Neutrophil (primary cell): ENCODE measurements around the gene RASL11A.

ENCODE experiments used
- H3K27ac ChIP-seq: fragments of 200-600 bp; sonication (generic); 2 replicates; pipeline ENCODE4 v1.5.1; 2016; ENCODE audit warnings: mild to moderate bottlenecking, moderate library complexity
- H3K27me3 ChIP-seq: fragments of 200-600 bp; sonication (generic); 2 replicates; pipeline ENCODE4 v1.6.0; 2016; ENCODE audit warnings: mild to moderate bottlenecking
- H3K36me3 ChIP-seq: fragments of 200-600 bp; sonication (generic); 2 replicates; pipeline ENCODE4 v1.5.1; 2017
- H3K4me1 ChIP-seq, 2 experiments: fragments of 200-600 bp in 1 of 2; sonication (generic) in 1 of 2; 1 replicate in 1 of 2; 2 replicates in 1 of 2; pipeline versions ENCODE4 v1.5.1 to v1.6.1; 2013 to 2016; ENCODE audit warnings: low read depth in 1 of 2, low read length in 1 of 2, mild to moderate bottlenecking in 1 of 2, moderate library complexity in 1 of 2; ENCODE audit not compliant: control insufficient read depth in 1 of 2, insufficient read depth in 1 of 2
- H3K4me3 ChIP-seq, 2 experiments: fragments of 200-600 bp in 1 of 2; sonication (generic) in 1 of 2; 1 replicate in 1 of 2; 2 replicates in 1 of 2; pipeline ENCODE4 v1.5.1; 2013 to 2016; ENCODE audit warnings: low read depth in 1 of 2, low read length in 1 of 2, mild to moderate bottlenecking in 1 of 2, moderate library complexity in 1 of 2
- H3K9me3 ChIP-seq: fragments of 200-600 bp; sonication (generic); 2 replicates; pipeline ENCODE4 v1.5.1; 2016
- TF ChIP-seq, protein P1 (sequence below): fragments of 200-600 bp; sonication (generic); IDR thresholded peaks from 2 replicates; pipeline ENCODE4 v1.5.1; 2016; ENCODE audit warnings: antibody characterized with exemption

Gene RASL11A

DNA sequence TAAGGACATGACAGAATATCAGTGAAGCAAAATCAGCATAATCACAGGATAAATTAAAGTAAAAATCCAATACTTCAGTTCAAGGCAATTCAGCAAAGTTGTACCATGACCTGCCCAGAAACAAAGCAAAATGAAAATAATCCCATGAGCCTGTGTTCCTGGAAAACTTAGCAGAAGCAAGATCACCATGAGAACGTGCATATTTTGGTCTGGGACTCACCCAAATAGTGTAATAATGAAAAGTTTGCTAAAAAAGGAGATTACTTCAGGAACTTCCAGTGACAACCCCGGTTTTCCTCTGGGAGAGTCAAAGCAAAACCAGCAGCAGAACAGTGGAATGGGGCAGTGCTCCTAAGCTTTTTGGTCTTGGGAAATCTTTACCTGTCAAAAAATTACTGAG, 34.2 kb upstream of the RASL11A start:
- no peaks in the 10 kb centered on the region for H3K36me3 ChIP-seq
- TF ChIP-seq, protein P1, sequence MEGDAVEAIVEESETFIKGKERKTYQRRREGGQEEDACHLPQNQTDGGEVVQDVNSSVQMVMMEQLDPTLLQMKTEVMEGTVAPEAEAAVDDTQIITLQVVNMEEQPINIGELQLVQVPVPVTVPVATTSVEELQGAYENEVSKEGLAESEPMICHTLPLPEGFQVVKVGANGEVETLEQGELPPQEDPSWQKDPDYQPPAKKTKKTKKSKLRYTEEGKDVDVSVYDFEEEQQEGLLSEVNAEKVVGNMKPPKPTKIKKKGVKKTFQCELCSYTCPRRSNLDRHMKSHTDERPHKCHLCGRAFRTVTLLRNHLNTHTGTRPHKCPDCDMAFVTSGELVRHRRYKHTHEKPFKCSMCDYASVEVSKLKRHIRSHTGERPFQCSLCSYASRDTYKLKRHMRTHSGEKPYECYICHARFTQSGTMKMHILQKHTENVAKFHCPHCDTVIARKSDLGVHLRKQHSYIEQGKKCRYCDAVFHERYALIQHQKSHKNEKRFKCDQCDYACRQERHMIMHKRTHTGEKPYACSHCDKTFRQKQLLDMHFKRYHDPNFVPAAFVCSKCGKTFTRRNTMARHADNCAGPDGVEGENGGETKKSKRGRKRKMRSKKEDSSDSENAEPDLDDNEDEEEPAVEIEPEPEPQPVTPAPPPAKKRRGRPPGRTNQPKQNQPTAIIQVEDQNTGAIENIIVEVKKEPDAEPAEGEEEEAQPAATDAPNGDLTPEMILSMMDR, result no peak
- H3K27me3 ChIP-seq, result no peaks in the 10 kb centered on the region
- no peaks in the 10 kb centered on the region for H3K4me1 ChIP-seq
- no peaks in the 10 kb centered on the region for H3K9me3 ChIP-seq
- no peak overlapping the region for H3K4me3 ChIP-seq
- H3K27ac ChIP-seq, result no peak overlapping the region

DNA sequence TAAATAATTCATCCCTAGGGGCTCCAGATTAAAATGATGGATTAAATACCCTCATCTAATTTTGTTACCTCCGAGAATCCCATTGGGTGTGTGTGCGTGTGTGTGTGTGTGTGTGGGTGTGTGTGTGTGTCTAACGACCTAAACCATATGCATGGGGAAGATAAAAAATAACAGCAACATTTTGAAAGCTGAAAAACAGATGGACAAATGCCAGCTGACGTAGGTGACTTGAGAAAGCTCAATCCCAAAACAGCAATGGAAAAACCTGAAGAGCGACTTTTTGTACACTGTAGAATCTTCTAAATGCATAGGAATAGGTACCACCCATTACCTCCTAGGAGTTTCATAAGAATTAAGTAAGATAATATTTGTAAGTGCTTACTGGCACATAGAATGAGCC, 27.9 kb upstream of the RASL11A start:
- Histone ChIP-seq H3K27me3 (no peaks in the 10 kb centered on the region), H3K36me3 (no peaks in the 10 kb centered on the region), H3K9me3 (no peaks in the 10 kb centered on the region), H3K4me3 (no peak overlapping the region), H3K27ac (no peak overlapping the region), H3K4me1 (no peaks in the 10 kb centered on the region)
- TF ChIP-seq, protein P1, result no peak

DNA sequence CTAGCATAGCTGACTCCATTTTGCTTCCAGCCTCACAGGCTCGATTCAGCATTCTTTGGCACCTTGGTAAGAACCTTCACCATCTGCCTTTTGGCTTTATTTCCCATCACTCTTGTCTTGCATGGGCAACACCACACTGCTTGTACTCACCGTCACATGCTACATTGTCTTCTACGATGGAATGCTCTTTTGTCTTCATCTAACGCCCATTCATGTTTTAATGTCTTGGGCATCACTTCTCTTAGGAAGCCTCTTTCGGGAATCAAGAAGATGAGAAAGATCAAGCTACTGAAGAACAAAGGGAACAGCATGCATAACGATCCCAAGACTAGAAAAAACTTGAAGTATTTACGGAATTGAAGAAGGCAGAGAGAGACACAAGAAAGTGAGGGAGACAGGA, 25.0 kb upstream of the RASL11A start:
- no peaks in the 10 kb centered on the region for H3K27me3 ChIP-seq
- H3K9me3 ChIP-seq, result no peaks in the 10 kb centered on the region
- TF ChIP-seq, protein P1, result no peak
- H3K4me1 ChIP-seq, result peaks cover 3 to 5% of the 10 kb centered on the region in 2 experiments
- H3K4me3 ChIP-seq, result no peak overlapping the region
- H3K36me3 ChIP-seq, result no peaks in the 10 kb centered on the region
- no peak overlapping the region for H3K27ac ChIP-seq

DNA sequence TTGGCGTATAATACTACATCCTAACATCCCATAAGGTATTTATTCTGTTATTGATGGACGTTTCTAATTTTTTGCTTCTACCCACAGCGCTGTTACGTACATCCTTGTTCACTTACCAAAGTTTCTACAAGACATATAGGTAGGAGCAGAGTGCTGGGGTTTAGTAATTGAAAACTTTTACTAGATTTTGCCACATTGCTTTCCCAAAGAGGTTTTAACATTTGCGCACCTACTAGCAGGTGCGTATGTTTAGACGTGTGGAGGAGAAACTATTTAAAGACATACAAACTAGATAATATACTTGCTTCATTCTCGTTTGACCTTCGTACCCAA, 19.8 kb upstream of the RASL11A start:
- H3K4me3 ChIP-seq, result peak overlapping the region; percentile 92 to 98
- peak overlapping the region; percentile 99 for H3K27ac ChIP-seq

DNA sequence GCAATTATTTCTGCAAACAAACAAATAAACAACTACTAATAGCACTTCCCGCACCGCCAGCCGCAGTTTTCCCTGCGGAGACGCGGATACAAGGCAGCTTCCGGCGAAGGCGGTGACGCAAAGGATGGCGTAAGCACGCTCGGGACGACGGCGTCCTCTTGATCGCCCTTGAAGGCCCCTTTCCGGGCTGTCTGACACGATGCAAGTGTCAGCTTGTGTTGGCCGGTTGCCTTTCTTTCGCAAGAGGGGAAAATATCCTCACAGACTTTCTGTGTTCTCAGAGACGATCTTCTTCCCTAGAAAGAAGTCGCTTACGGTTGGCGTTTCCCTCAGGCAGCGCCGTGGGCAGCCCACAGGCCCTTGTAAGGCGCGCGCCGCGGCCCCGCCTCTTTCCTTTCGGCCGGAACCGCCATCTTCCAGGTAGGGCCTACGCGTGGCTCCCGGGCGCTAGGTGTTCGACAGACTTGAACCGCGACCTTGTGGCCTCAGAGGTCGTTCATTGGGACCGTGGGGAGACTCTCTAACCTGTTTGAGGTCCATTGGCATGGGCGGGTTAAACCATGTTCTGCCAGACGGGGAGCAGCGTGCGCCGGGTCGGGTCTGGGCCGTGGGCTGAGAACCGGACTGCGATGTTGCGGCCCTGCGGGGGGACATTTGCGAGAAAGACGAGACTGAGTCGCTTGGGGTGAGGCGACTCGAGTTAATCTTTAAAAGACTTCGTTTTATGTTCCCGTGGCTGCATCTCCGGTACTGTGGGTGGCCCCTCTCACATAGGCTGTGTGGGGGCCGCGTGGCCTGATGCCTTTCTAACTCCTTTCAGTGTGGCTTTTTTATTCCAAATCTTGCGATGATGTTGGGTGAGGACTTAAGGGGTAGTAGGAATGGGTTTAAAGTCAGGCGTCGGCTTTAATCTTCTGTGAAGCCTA, 19.2 kb upstream of the RASL11A start, which contains the start of gene RPL21:
RPL21 (plus strand) TSS at position 393 of the 926 bp plus-strand sequence. CDS start 2,219 bp downstream, outside the sequence.
- no peaks in the 10 kb centered on the region for H3K27me3 ChIP-seq
- peak within 1 kb of the TSS; percentile 99 for H3K27ac ChIP-seq
- H3K36me3 ChIP-seq, result peaks cover 27% of the 10 kb centered on the region
- peak within 1 kb of the TSS; percentile 92 to 98 for H3K4me3 ChIP-seq
- H3K9me3 ChIP-seq, result no peaks in the 10 kb centered on the region
- peaks cover 22 to 28% of the 10 kb centered on the region in 2 experiments for H3K4me1 ChIP-seq
- TF ChIP-seq, protein P1, result no peak

More for the DNA sequence above, 19.8 kb upstream of the RASL11A start:
- Histone ChIP-seq H3K36me3 (peaks cover 21% of the 10 kb centered on the region), H3K4me1 (peaks cover 22 to 28% of the 10 kb centered on the region in 2 experiments), H3K27me3 (no peaks in the 10 kb centered on the region), H3K9me3 (no peaks in the 10 kb centered on the region)
- TF ChIP-seq, protein P1, result no peak
